BE2C (cell line): ENCODE measurements around the gene PDCD4.

Experiments used
- DNase-seq: peaks from one replicate; pipeline ENCODE4 v3.0.0-alpha.2; 2020
- H3K27me3 ChIP-seq: fragments of 250-450 bp; sonication (Bioruptor Pico); 2 replicates; pipeline ENCODE4 v1.5.1; 2020; ENCODE audit warnings: mild to moderate bottlenecking
- H3K36me3 ChIP-seq: fragments of 250-450 bp; sonication (Bioruptor Pico); 2 replicates; pipeline ENCODE4 v1.5.1; 2020; ENCODE audit warnings: mild to moderate bottlenecking
- H3K4me1 ChIP-seq: fragments of 250-450 bp; sonication (Bioruptor Pico); 2 replicates; pipeline ENCODE4 v1.5.1; 2020
- H3K4me3 ChIP-seq: 2 replicates; pipeline ENCODE4 v1.5.1; 2011; ENCODE audit warnings: low read depth, low read length
- H3K9me3 ChIP-seq: fragments of 250-450 bp; sonication (Bioruptor Pico); 2 replicates; pipeline ENCODE4 v1.5.1; 2020
- TF ChIP-seq, protein P1 (sequence below): IDR thresholded peaks from 2 replicates; pipeline ENCODE4 v1.5.1; 2012; ENCODE audit warnings: mild to moderate bottlenecking, low read depth, low read length

PDCD4 gene

GRCh38 chr10:110872145-110872983 lies 636 bp downstream of the PDCD4 start:
- no peaks in the 10 kb centered on the region for H3K27me3 ChIP-seq
- TF ChIP-seq, protein P1, sequence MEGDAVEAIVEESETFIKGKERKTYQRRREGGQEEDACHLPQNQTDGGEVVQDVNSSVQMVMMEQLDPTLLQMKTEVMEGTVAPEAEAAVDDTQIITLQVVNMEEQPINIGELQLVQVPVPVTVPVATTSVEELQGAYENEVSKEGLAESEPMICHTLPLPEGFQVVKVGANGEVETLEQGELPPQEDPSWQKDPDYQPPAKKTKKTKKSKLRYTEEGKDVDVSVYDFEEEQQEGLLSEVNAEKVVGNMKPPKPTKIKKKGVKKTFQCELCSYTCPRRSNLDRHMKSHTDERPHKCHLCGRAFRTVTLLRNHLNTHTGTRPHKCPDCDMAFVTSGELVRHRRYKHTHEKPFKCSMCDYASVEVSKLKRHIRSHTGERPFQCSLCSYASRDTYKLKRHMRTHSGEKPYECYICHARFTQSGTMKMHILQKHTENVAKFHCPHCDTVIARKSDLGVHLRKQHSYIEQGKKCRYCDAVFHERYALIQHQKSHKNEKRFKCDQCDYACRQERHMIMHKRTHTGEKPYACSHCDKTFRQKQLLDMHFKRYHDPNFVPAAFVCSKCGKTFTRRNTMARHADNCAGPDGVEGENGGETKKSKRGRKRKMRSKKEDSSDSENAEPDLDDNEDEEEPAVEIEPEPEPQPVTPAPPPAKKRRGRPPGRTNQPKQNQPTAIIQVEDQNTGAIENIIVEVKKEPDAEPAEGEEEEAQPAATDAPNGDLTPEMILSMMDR: peak; percentile 28; the same call in 1 of the 2 replicates
- H3K9me3 ChIP-seq: no peaks in the 10 kb centered on the region
- peaks cover 8% of the 10 kb centered on the region for H3K4me1 ChIP-seq
- H3K4me3 ChIP-seq: peak overlapping the region; percentile 76
- H3K36me3 ChIP-seq: no peaks in the 10 kb centered on the region
- peak; percentile 88 for DNase-seq

DNA sequence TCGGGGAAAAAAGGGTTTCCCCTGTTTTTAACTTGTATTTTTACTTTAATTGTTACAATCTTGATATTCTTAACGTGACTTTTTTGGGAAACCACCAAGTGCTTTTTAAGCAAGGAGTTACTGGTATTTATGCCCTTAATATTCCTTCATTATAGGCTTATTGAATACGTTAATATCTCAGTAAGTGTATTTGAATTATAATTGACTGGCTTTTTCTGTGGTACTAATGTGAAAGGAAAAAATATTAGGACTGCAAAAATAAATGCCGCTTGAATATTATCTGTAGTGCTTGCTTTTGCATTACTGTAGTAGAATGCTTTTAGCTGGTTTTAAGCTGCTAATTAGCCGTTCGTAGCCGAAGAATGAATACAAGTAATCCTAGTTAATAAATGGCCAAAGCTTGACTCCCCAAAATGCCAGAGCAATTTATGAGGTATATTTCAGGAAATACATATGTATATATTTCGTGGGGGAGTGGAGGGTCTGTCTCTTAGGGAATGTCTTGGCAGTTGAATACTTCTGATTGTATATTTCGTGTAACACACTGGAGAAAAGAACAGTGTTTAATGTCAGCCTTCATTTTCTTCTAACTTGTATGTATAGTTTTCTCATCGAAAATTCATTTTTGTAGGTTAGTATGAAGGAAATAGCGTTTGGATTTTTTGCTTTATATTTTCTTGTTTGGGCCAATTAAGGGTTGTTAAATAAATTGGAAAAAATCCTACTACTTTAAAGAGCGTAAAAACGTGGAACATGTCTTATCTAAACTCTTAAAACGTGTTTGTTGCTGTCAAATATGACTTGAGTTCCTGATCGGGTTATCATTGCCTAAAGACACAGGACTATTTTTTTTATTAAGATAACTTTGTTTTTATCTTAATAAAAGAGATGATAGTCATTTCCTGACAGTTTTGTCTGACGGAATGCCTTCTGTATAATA lies 1.5 kb downstream of the PDCD4 start:
- DNase-seq: no peak
- Histone ChIP-seq H3K27me3 (no peaks in the 10 kb centered on the region), H3K4me3 (peak overlapping the region; percentile 76), H3K9me3 (no peaks in the 10 kb centered on the region), H3K36me3 (no peaks in the 10 kb centered on the region), H3K4me1 (peaks cover 8% of the 10 kb centered on the region)
- TF ChIP-seq, protein P1: no peak

DNA sequence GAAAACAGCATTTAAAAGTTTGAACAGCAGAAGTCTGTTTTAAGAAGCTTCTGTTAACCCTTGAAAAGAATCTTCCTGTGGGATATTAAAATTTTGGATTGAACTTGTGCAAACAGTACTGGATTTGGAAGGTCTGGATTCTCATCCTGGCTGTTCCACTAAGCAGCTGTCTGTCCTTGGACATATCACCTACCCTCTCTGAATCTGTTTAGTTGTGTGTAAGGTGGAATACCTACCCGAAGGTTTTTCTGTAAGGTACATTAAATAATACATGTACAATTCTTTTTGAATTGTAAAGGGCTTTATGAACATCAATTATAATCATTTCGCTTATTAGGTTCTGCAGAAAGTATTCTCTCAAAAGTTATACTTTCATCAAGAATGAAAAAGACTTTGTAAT lies 2.2 kb downstream of the PDCD4 start:
- peaks cover 8% of the 10 kb centered on the region for H3K4me1 ChIP-seq
- no peaks in the 10 kb centered on the region for H3K9me3 ChIP-seq
- DNase-seq: no peak
- peak overlapping the region; percentile 76 for H3K4me3 ChIP-seq
- TF ChIP-seq, protein P1: no peak
- no peaks in the 10 kb centered on the region for H3K27me3 ChIP-seq
- H3K36me3 ChIP-seq: no peaks in the 10 kb centered on the region

DNA sequence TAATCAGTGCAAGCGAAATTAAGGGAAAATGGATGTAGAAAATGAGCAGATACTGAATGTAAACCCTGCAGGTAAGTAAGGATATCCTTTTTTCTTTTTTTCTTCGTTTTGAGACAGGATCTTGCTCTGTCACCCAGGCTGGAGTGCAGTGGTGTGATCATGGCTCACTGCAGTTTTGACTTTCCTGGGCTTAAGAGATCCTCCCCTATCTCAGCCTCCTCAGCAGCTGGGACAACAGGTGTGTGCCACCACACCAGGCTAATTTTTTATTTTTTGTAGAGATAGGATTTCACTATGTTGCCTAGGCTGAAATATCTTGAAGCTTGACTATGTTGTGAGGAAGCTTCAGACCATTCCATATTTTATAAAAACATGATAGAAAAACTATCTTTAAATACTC lies 4.3 kb downstream of the PDCD4 start:
- TF ChIP-seq, protein P1: no peak
- Histone ChIP-seq H3K27me3 (no peaks in the 10 kb centered on the region), H3K4me1 (peaks cover 3% of the 10 kb centered on the region), H3K4me3 (no peak overlapping the region), H3K36me3 (no peaks in the 10 kb centered on the region; the same call in 1 of the 2 replicates), H3K9me3 (no peaks in the 10 kb centered on the region)
- DNase-seq: no peak

- no peak overlapping the region for H3K4me3 ChIP-seq
- H3K36me3 ChIP-seq: no peaks in the 10 kb centered on the region; the same call in 1 of the 2 replicates
- no peak for DNase-seq
- no peaks in the 10 kb centered on the region for H3K9me3 ChIP-seq
- H3K27me3 ChIP-seq: no peaks in the 10 kb centered on the region
- H3K4me1 ChIP-seq: no peaks in the 10 kb centered on the region; the same call in 1 of the 2 replicates
- TF ChIP-seq, protein P1: no peak
Measured at GRCh38 chr10:110876788-110877187, 5.1 kb downstream of the PDCD4 start.
